Measurements from ENCODE around the gene MTMR11. TPM values are rescaled to one million over a fixed set of nuclear protein-coding genes. Genes with fewer than 3 reads are reported as not detected.

Gene MTMR11
- total and polyA plus RNA-seq, 9 of the 15 experiments (the other 6 are each of a cell fraction or from before 2014, with no cell fraction given): 0.09 to 1.6 (median 0.51) TPM

GRCh38 chr1:149886396-149887195 lies 50.1 kb downstream of the MTMR11 start (continued):
- no peak for TF ChIP-seq CHD7 (IDR thresholded peaks at IDR 0.05; ENCODE audit: low read depth, low read length)
- TF ChIP-seq ZNF121 (CRISPR knock-in tag; conservative IDR thresholded peaks at IDR 0.05): no peak
- no peak for TF ChIP-seq ZNF561 (CRISPR knock-in tag; conservative IDR thresholded peaks at IDR 0.05)
- no peak for TF ChIP-seq ZNF785 (CRISPR knock-in tag; IDR thresholded peaks at IDR 0.05)
- peak; percentile 64 for TF ChIP-seq ASH1L (IDR thresholded peaks at IDR 0.05; ENCODE audit: borderline replicate concordance, low read depth, partially characterized antibody)
- no peak for TF ChIP-seq HOMEZ (CRISPR knock-in tag; IDR thresholded peaks at IDR 0.05)
- peak; percentile 53; the same call in 1 of the 2 replicates for TF ChIP-seq SMAD4 (CRISPR knock-in tag; conservative IDR thresholded peaks at IDR 0.05)
- peak; percentile 82 for TF ChIP-seq TAF9B (IDR thresholded peaks at IDR 0.05; ENCODE audit: partially characterized antibody)
- peak; percentile 26 for TF ChIP-seq ETV5 (CRISPR knock-in tag; IDR thresholded peaks at IDR 0.05; ENCODE audit: low read depth)
- 0 out of 2 replicates have a peak, but pooled peaks have one; percentile 30 for TF ChIP-seq THRAP3 (IDR thresholded peaks at IDR 0.05; ENCODE audit: borderline replicate concordance)
- no peak for TF ChIP-seq ARID3B (CRISPR knock-in tag; IDR thresholded peaks at IDR 0.05; ENCODE audit: borderline replicate concordance)
- TF ChIP-seq MAFG (tag; conservative IDR thresholded peaks at IDR 0.05): no peak
- TF ChIP-seq NFXL1 (CRISPR knock-in tag; IDR thresholded peaks at IDR 0.05): no peak

All from K562 (cell line).